ENCODE results near the gene CSGALNACT2.
A peak's percentile ranks its signal among the peaks of the same experiment; 100 is the strongest.
"Not testable (repeated sequence)": the region's sequence is repeated elsewhere in the genome, so short reads cannot be mapped to it uniquely, and the experiment has no call there.

CSGALNACT2 gene, protein sequence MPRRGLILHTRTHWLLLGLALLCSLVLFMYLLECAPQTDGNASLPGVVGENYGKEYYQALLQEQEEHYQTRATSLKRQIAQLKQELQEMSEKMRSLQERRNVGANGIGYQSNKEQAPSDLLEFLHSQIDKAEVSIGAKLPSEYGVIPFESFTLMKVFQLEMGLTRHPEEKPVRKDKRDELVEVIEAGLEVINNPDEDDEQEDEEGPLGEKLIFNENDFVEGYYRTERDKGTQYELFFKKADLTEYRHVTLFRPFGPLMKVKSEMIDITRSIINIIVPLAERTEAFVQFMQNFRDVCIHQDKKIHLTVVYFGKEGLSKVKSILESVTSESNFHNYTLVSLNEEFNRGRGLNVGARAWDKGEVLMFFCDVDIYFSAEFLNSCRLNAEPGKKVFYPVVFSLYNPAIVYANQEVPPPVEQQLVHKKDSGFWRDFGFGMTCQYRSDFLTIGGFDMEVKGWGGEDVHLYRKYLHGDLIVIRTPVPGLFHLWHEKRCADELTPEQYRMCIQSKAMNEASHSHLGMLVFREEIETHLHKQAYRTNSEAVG

DNA sequence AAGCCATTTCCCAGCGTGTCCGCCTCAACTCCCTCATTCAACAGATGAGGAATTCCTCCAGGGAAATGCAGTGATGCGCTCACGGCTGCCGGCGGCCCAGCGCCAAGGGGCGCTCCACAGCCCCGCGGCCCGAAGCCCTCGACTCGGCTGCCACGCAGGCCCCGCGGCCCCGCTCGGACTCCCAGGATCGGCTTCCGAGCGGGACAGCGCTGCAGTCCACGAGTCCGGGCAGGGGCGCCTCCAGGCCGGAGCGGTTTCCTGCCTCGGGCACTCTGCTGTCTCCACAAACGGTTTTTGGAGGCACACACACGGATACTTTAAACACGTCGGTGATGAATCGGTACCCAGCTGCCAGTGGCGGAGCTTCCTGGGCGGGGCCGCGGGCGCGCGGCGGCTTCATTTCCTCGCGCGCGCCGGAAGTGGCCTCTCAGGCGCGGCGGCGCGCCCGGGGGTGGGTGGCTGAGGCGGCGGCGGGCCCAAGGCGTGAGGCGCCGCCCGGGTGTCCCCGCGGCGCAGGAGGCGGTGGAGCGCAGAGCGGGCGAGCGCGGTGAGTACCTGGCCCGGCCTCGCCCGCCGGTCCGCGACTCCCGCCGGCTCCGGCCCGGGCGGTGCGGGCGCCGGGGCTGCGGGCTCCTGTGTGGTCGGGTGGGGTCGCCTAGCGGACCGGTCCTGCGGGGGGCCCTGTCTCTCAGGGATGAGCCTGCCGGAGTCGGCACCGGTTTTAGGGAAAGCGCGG, at the start of gene CSGALNACT2:
Gene CSGALNACT2, plus strand, starts transcription at position 425 of the 736 bp plus-strand sequence. CDS start 16,705 bp downstream, outside the sequence.
- peak; percentile 94 for DNase-seq (ENCODE audit: low spot score)

GRCh38 chr10:43089519-43089918, 48.7 kb upstream of the CSGALNACT2 start:
- DNase-seq (ENCODE audit: low spot score) = no peak

GRCh38 chr10:43090188-43090587, 48.1 kb upstream of the CSGALNACT2 start:
- no peak for DNase-seq (ENCODE audit: low spot score)

DNA sequence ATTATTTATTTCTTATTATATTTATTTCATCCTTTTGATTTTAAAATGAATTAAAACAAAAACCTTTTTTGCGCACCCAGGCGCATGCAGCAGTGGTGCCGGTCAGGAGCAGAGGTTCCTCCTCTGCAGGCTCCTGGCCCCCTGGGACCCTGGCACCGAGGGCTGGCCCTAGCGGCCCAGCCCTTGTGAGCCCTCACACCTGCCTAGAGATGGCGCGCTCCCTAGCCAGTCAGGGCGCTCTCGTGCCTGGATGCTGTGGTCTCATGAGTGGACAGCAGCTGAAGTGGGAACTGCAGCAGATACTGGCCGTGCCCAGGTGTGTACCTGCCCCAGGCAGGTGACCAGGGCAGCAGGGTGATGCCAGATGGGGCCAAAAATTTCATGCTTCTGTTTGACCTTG, 47.6 kb upstream of the CSGALNACT2 start:
- no peak for DNase-seq (ENCODE audit: low spot score)

- no peak for DNase-seq (ENCODE audit: low spot score)
Measured at GRCh38 chr10:43091846-43092245, 46.4 kb upstream of the CSGALNACT2 start.

DNA sequence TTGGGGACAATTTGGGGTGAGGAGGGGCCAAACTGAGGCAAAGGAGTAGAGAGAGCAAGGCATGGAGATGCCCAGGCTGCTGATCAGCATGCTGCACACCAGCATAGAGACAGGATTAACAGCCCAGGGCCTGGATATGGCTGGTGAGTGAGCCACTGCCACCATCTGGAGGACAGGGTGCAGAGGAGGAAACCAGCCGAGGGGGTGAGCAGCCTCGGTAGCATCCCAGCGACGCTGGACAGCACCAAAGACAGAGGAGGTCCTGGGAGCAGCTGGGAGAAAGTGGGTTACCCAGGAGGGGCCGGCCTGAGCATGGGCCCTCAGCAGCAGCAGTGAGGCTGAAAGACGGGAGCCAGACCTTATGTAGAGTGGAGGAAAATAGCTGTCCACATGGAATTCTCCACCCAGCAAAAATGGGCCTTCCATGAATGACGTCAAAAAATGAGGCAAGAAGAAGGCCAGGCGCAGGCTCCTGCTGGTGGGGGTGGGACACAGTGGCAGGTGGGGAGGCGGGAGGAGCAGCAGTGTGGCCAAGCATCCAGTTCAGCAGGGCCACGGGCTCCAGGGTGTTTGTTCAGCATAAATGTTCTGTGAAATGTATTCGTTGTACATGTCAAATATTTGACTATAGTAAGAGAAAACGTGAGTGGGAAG, 44.7 kb upstream of the CSGALNACT2 start:
- peak; percentile 64 for DNase-seq (ENCODE audit: low spot score)

- DNase-seq (ENCODE audit: low spot score) = no peak
Measured at GRCh38 chr10:43094085-43094484, 44.2 kb upstream of the CSGALNACT2 start.

GRCh38 chr10:43099339-43099738, 38.9 kb upstream of the CSGALNACT2 start:
- DNase-seq (ENCODE audit: low spot score) = not testable (repeated sequence)

DNA sequence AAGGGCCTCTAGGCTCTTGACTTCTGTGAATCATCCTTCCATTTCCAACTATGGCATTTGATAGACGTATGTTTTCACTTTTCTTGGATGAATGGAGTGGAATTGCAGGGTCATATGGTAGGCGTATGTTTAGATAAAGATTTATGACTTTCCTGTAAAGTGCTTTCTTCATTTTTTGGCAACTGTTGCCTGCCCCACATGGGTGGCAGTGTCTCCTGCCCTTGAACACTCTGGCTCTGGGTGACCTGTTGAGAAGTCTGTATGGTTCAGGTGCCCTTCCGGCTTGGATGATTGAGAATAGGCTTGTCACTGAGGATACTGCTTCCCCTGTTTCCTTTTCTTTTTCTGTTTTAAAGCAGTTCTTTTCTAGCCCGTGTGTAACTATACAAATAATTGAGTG, 38.3 kb upstream of the CSGALNACT2 start:
- no peak for DNase-seq (ENCODE audit: low spot score)

GRCh38 chr10:43100366-43100765, 37.9 kb upstream of the CSGALNACT2 start:
- no peak for DNase-seq (ENCODE audit: low spot score)

DNA sequence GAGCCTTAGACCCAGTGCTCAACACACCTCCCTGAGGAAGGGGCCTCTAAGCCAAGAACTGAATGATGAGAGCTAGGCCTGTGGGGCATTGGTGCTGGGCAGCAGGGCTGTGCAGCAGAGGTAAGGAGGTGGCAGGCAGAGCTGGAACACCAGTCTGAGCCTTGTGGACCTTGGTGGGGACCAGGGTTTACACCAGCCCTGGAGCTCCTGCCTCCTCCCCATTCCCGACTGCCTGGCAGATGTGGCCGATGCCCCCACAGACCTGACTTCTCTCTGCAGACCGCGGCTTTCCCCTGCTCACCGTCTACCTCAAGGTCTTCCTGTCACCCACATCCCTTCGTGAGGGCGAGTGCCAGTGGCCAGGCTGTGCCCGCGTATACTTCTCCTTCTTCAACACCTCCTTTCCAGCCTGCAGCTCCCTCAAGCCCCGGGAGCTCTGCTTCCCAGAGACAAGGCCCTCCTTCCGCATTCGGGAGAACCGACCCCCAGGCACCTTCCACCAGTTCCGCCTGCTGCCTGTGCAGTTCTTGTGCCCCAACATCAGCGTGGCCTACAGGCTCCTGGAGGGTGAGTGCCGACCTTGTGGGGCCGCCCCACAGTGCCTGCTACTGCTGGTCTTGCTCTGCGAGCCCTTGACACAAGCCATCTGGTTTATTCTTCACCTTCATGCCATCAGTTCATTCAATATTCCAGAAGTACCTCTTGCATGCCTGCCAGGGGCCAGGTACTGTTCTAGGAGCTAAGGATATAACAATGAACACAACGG, 36.0 kb upstream of the CSGALNACT2 start:
- no peak for DNase-seq (ENCODE audit: low spot score)

DNA sequence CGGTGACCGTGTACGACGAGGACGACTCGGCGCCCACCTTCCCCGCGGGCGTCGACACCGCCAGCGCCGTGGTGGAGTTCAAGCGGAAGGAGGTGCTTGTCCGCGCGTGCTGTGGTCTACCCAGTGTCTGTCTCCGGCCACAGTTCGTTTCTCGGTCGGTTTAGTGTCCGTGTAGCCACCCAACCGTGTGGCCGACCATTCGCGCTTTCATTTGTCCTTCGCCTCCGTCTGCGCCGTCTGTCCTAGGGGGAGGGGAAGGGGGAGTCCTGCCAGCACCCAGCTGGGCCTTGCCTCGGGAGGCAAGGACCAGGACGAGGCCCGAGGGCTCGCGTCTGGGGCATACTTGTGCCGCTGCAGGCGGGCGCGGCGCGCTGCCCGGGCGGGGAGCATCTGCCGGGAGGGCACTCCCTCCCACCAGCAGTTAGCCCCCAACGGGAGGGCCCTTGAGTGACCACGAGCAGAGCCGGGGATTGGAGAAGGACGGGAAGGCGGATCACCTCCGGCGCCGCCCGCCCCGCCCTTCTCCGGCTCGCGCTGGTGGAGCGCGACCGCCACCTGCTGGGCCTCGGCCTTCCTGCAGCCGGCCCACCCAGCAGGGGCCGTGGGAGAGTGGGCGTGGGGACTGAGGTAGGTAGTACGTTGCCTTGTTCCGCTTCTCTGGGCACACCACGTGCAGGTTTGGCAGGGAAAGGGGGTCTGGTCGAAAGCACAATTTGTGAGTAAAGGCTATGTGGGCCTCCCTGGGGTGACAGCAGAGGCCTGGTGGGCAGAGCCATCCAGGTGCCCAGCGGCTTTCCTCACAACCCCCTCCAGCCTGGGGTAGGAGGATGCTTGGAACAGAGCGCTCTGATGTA, 32.9 kb upstream of the CSGALNACT2 start:
- peak; percentile 94 for DNase-seq (ENCODE audit: low spot score)

DNA sequence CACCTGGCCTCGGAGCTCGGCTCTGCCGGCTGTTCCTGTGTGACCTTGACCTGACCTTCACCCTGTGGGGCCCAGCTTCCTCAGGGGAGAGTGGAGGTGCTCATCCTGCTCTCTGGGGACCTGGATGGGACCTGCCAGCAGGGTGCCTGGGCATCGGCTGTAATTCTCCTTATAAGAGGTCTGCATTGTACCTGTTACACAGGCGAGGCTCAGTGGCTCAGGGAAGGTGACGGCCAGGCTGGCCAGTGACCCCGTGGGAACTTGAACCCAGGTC, 32.4 kb upstream of the CSGALNACT2 start:
- DNase-seq (ENCODE audit: low spot score) = no peak

- DNase-seq (ENCODE audit: low spot score) = no peak
Measured at GRCh38 chr10:43106256-43107091, 31.8 kb upstream of the CSGALNACT2 start.

- DNase-seq (ENCODE audit: low spot score) = no peak
Measured at GRCh38 chr10:43108951-43109350, 29.3 kb upstream of the CSGALNACT2 start.

GRCh38 chr10:43109671-43110249, 28.5 kb upstream of the CSGALNACT2 start:
- DNase-seq (ENCODE audit: low spot score) = no peak

DNA sequence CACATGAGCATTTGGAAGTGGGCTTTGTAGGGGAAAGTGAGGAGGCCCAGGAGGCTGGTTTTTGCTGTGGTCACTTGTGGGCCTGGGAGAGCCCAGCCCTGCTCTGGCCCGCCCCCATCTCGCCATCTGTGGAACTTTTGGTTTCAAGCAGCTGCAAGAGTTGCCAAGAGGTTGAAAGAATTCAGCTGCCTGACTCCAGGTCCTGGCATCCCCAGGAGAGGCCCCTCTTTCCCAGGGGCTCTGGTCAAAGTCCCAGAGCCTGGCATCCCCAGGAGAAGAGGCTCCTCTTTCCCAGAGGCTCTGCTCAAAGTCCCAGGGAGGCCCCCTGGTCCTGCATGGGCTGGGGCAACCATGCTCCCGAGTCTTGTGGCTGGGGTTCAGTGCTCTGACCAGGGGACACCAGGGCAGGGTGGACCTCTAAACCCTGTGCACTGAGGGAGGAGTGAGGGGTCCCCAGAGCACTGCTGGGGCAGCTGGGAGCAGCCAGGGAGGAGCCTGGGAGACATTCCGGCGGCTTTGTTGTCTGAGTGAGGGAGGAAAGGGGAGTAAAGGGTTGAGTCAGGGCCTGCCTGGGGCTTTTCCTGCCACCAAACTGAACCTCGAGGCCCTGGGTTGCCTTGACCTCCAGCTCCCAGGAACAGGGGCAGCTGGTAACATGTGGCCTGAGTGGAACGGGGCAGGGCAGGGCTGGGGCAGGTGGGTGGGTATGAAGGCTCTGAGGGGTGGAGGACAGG, 27.7 kb upstream of the CSGALNACT2 start:
- DNase-seq (ENCODE audit: low spot score) = no peak

DNA sequence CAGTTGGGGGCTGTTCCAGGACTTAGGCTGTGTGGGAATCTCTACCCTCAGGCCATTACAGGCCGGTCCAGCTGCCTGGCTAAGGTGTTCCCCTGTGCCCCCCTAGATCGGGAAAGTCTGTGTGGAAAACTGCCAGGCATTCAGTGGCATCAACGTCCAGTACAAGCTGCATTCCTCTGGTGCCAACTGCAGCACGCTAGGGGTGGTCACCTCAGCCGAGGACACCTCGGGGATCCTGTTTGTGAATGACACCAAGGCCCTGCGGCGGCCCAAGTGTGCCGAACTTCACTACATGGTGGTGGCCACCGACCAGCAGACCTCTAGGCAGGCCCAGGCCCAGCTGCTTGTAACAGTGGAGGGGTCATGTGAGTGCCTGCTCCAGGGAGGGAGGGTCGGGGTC, 27.1 kb upstream of the CSGALNACT2 start:
- DNase-seq (ENCODE audit: low spot score) = no peak
